Measurements from ENCODE around the gene NARS2.
"Not testable (repeated sequence)": the region's sequence is repeated elsewhere in the genome, so short reads cannot be mapped to it uniquely, and the experiment has no call there.

Gene NARS2

DNA sequence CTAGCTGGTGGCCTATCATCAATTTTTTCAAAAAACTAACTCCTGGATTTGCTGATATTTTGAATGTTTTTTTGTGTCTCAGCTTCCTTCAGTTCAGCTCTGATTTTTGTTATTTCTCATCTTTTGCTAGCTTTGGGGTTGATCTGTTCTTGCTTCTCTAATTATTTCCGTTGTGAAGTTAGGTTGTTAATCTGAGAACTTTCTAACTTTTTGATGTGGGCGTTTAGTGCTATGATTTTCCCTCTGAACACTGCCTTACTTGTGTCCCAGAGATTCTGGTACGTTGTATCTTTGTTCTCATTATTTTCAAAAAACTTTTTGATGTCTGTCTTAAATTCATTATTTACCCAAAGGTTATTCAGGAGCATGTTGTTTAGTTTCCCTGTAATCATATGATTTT, 19.1 kb downstream of the NARS2 start:
- Histone ChIP-seq H3K27ac (ENCODE audit: low read depth, low read length) (no peak overlapping the region), H3K79me2 (ENCODE audit: control insufficient read depth, low read length) (peaks cover 20% of the 10 kb centered on the region), H3K36me3 (ENCODE audit: control insufficient read depth, low read length) (peaks cover 55% of the 10 kb centered on the region), H3K9me2 (replicated peaks; ENCODE audit: control insufficient read depth, low read length) (no peaks in the 10 kb centered on the region), H3K27me3 (ENCODE audit: control insufficient read depth, low read length) (no peaks in the 10 kb centered on the region), H3K9me3 (ENCODE audit: control insufficient read depth, insufficient read depth, low read length) (no peaks in the 10 kb centered on the region), H4K20me1 (ENCODE audit: control insufficient read depth, insufficient read depth, low read depth, low read length) (no peaks in the 10 kb centered on the region), H3K4me3 (ENCODE audit: low read length) (no peak overlapping the region), H3F3A (ENCODE audit: control insufficient read depth, insufficient read depth) (no peaks in the 10 kb centered on the region), H3K4me2 (ENCODE audit: low read length) (no peak overlapping the region), H3K4me1 (ENCODE audit: control insufficient read depth, low read length) (peaks cover 12% of the 10 kb centered on the region)
- TF ChIP-seq, protein P1, sequence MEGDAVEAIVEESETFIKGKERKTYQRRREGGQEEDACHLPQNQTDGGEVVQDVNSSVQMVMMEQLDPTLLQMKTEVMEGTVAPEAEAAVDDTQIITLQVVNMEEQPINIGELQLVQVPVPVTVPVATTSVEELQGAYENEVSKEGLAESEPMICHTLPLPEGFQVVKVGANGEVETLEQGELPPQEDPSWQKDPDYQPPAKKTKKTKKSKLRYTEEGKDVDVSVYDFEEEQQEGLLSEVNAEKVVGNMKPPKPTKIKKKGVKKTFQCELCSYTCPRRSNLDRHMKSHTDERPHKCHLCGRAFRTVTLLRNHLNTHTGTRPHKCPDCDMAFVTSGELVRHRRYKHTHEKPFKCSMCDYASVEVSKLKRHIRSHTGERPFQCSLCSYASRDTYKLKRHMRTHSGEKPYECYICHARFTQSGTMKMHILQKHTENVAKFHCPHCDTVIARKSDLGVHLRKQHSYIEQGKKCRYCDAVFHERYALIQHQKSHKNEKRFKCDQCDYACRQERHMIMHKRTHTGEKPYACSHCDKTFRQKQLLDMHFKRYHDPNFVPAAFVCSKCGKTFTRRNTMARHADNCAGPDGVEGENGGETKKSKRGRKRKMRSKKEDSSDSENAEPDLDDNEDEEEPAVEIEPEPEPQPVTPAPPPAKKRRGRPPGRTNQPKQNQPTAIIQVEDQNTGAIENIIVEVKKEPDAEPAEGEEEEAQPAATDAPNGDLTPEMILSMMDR (IDR thresholded peaks at IDR 0.05; ENCODE audit: low read depth, low read length, poor library complexity, severe bottlenecking) = no peak
- no peak for TF ChIP-seq EZH2phosphoT487 (IDR thresholded peaks at IDR 0.05; ENCODE audit: borderline replicate concordance, low read length)

DNA sequence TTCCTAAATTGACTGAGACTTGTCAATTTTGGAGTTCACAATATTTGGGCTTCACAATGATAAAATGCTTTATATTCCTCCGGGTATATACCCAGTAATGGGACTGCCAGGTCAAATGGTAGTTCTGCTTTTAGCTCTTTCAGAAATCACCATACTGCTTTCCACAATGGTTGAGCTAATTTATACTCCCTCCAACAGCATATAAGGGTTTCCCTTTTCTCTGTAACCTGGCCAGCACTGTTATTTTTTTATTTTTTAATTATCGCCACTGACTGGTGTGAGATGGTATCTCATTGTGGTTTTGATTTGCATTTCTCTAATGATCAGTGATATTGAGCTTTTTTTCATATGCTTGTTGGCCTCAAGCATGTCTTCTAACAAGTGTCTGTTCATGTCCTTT, 21.8 kb downstream of the NARS2 start:
- Histone ChIP-seq H3K36me3 (ENCODE audit: control insufficient read depth, low read length) (peaks cover 40% of the 10 kb centered on the region), H3F3A (ENCODE audit: control insufficient read depth, insufficient read depth) (no peaks in the 10 kb centered on the region), H4K20me1 (ENCODE audit: control insufficient read depth, insufficient read depth, low read depth, low read length) (no peaks in the 10 kb centered on the region), H3K4me2 (ENCODE audit: low read length) (no peak overlapping the region), H3K27ac (ENCODE audit: low read depth, low read length) (no peak overlapping the region), H3K4me1 (ENCODE audit: control insufficient read depth, low read length) (no peaks in the 10 kb centered on the region), H3K4me3 (ENCODE audit: low read length) (no peak overlapping the region), H3K9me2 (replicated peaks; ENCODE audit: control insufficient read depth, low read length) (no peaks in the 10 kb centered on the region), H3K9me3 (ENCODE audit: control insufficient read depth, insufficient read depth, low read length) (no peaks in the 10 kb centered on the region), H3K79me2 (ENCODE audit: control insufficient read depth, low read length) (peaks cover 26% of the 10 kb centered on the region), H3K27me3 (ENCODE audit: control insufficient read depth, low read length) (no peaks in the 10 kb centered on the region)
- TF ChIP-seq, protein P1 (IDR thresholded peaks at IDR 0.05; ENCODE audit: low read depth, low read length, poor library complexity, severe bottlenecking) = no peak
- TF ChIP-seq EZH2phosphoT487 (IDR thresholded peaks at IDR 0.05; ENCODE audit: borderline replicate concordance, low read length) = no peak

DNA sequence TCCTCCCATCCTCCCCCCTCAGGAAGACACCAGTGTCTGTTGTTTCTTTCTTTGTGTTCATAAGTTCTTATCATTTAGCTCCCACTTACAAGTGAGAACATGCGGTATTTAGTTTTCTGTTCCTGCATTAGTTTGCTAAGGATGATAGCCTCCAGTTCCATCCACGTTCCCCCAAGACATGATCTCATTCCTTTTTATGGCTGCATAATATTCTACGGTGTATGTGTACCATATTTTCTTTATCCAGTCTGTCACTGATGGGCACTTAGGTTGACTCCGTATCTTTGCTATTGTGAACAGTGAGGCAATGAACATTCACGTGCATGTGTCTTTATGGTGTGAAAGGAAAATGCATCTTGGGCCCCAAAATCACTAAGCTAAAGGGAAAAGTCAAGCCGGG, 22.5 kb downstream of the NARS2 start:
- not testable (repeated sequence) for H3K4me2 ChIP-seq (ENCODE audit: low read length); H3K4me1 ChIP-seq (ENCODE audit: control insufficient read depth, low read length); H3K27ac ChIP-seq (ENCODE audit: low read depth, low read length); H3K9me2 ChIP-seq (replicated peaks; ENCODE audit: control insufficient read depth, low read length); H4K20me1 ChIP-seq (ENCODE audit: control insufficient read depth, insufficient read depth, low read depth, low read length); H3K4me3 ChIP-seq (ENCODE audit: low read length); H3K9me3 ChIP-seq (ENCODE audit: control insufficient read depth, insufficient read depth, low read length); H3F3A ChIP-seq (ENCODE audit: control insufficient read depth, insufficient read depth); H3K27me3 ChIP-seq (ENCODE audit: control insufficient read depth, low read length)
- Histone ChIP-seq H3K79me2 (ENCODE audit: control insufficient read depth, low read length) (peaks cover 29% of the 10 kb centered on the region), H3K36me3 (ENCODE audit: control insufficient read depth, low read length) (peaks cover 42% of the 10 kb centered on the region)

DNA sequence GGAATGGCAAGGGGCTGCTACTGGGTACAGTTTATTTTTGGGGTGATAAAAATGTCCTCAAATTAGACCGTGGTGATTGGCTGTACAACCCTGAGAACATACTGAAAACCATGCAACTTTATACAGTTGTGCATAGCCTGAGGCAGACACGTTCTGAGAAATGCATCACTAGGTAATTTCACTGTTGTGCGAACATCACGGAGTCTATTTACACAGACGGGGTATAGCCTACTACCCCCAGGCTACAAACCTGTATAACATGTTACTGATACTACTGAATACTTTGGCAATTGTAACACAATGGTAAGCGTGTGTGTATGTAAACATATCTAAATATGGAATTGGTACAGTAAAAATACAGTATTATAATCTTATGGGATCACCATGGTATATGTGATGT, 23.6 kb downstream of the NARS2 start:
- Histone ChIP-seq H4K20me1 (ENCODE audit: control insufficient read depth, insufficient read depth, low read depth, low read length) (no peaks in the 10 kb centered on the region), H3K27me3 (ENCODE audit: control insufficient read depth, low read length) (no peaks in the 10 kb centered on the region), H3K4me3 (ENCODE audit: low read length) (no peak overlapping the region), H3F3A (ENCODE audit: control insufficient read depth, insufficient read depth) (no peaks in the 10 kb centered on the region), H3K79me2 (ENCODE audit: control insufficient read depth, low read length) (peaks cover 30% of the 10 kb centered on the region), H3K9me3 (ENCODE audit: control insufficient read depth, insufficient read depth, low read length) (no peaks in the 10 kb centered on the region), H3K4me2 (ENCODE audit: low read length) (no peak overlapping the region), H3K9me2 (replicated peaks; ENCODE audit: control insufficient read depth, low read length) (no peaks in the 10 kb centered on the region), H3K4me1 (ENCODE audit: control insufficient read depth, low read length) (no peaks in the 10 kb centered on the region), H3K36me3 (ENCODE audit: control insufficient read depth, low read length) (peaks cover 33% of the 10 kb centered on the region), H3K27ac (ENCODE audit: low read depth, low read length) (no peak overlapping the region)
- TF ChIP-seq, protein P1 (IDR thresholded peaks at IDR 0.05; ENCODE audit: low read depth, low read length, poor library complexity, severe bottlenecking) = no peak
- no peak for TF ChIP-seq EZH2phosphoT487 (IDR thresholded peaks at IDR 0.05; ENCODE audit: borderline replicate concordance, low read length)
